Sciatic nerve (tissue), 2 donors: ENCODE results near the gene PHLPP1. TPM values are rescaled to one million over a fixed set of nuclear protein-coding genes. Genes with fewer than 3 reads are reported as not detected.
"Not testable (repeated sequence)": the region's sequence is repeated elsewhere in the genome, so short reads cannot be mapped to it uniquely, and the experiment has no call there.

Source experiments
- ATAC-seq: fragments of 200-7000 bp; cut with Tn5 transposase; one replicate; pipeline ENCODE4 v1.9.1; 2020; ENCODE audit warnings: mild to moderate bottlenecking, moderate library complexity
- DNase-seq: peaks from one replicate; pipeline ENCODE4 v3.0.0-alpha.2; 2020; ENCODE audit warnings: low spot score
- intact Hi-C: fragments of 100-400 bp; cut with DNase I; formaldehyde crosslinking; loops from one replicate; pipeline ENCODE4 v1.14.2; 2022
- total RNA-seq: library from RNA; stranded (reverse); fragmentation: NEBNext Ultra II Directional; extraction: Animal tissue kit (Norgen Biotek cat#: 25700); gene quantifications from one replicate; pipeline ENCODE4 v1.2.1, GENCODE V29; 2021
- donor health status: DM: no; HTN: no; CAD: no.
- donor health status: DM: no; HTN: no; CAD: no.

Gene PHLPP1
- total RNA-seq, 1 donor from 2014 or later: 23.8 TPM

GRCh38 chr18:62736077-62736855 is 20.9 kb downstream of the PHLPP1 start:
- ATAC-seq (no peak), DNase-seq (no peak)
- intact Hi-C loops: no loop called here

DNA sequence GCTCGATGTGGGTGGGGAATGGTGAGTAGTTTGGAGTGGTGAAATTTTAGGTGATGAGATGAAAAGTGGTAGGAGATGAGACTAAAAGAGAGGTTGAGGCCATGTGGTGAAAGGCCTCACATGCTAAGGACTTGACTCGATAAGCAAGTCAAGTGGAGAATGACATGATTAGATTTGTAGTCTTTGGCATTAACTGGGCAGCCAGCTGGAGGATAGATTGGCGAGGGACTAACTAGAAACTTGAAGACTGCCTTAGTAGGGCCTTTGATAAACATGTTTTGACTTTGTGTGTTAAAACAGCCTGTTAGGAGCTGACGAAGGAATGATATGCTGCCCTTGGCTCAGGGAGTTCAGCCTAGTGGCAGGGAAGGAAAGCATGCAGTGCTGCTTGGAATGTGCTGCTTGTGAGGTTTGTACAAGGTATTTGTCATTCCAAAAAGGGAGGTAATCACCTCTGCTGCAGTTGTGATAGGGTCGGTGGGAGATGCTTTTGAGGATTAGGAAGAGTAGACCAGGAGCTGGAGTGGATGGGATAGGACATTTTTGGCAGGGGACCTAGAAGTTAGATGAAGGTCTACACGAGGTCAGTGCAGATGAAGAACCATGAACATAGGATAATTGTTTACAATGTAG is 22.0 kb downstream of the PHLPP1 start:
- DNase-seq: no peak
- intact Hi-C loops: no loop called here
- ATAC-seq: no peak

DNA sequence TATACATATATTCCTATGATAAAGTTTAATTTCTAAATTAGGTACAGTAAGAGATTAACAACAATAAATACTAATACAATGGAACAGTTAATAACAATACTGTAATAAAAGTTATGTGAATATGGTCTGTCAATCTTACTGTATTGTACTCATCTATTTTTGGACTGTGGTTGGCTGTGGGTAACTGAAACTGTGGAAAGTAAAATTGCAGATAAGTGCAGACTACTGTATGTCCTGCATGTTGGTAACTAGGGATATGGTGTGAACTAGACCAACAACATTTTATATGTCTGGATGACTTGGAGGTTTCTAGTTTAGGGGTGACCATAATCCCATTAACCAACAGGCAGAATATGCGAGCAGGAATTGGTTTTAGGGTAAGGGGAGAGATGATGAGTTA is 23.3 kb downstream of the PHLPP1 start:
- no peak for DNase-seq
- no peak for ATAC-seq
- intact Hi-C loops: no loop called here

- no peak for DNase-seq
- intact Hi-C loops: no loop called here
- no peak for ATAC-seq
These were observed 24.6 kb downstream of the PHLPP1 start for GRCh38 chr18:62739911-62740310.

- ATAC-seq, intact Hi-C loops, DNase-seq: not testable (repeated sequence)
These were observed 25.3 kb downstream of the PHLPP1 start for GRCh38 chr18:62740650-62741049.

- peak; percentile 60 for ATAC-seq
- intact Hi-C loops: no loop called here
- no peak for DNase-seq
These were observed 25.8 kb downstream of the PHLPP1 start for GRCh38 chr18:62741118-62741566.

GRCh38 chr18:62741584-62741983 is 26.2 kb downstream of the PHLPP1 start:
- ATAC-seq: no peak
- intact Hi-C loops: no loop called here

DNA sequence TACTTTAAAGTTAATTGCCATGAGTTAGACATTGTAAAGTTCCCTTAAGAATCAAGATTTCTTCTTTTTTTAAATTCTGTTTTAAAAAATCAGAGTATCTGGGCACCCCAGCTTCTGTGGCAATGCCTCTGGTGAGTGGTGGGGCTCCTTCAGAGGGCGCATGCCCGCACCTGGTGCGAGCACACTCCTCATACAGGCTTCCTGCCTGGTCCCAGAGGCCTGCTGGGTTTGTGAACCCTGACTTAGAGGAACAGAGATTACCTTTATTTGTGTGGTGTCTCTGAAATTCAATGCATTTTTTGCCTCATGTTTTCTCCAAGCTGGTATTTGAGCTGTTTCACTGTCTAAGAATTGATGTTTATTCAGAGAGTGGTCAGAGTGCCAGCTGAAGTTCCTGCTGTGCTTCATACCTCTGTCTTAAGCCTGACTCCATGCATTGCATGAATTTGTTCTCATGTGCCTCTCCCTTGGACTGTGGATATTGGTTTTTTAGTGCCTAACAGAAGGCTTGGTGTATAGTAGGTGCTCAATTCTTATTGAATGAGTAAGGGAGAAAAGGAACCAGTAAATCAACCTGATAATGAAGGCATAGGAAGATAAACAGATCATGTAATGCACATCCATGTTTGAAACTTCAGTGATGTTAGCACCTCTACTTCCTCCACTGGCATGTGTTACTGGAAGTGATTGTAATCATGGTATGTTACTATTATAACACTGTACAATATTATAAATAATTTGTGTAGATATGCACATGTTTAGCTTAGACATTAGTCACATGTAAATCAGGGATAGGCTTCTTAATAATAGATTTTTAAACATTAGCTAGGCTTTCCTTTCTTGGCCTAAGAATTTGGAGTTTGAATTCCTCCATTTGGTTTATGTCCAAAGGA is 29.0 kb downstream of the PHLPP1 start:
- ATAC-seq (no peak), DNase-seq (no peak)
- intact Hi-C loops: no loop called here

More at GRCh38 chr18:62741584-62741983, 26.2 kb downstream of the PHLPP1 start:
- DNase-seq: no peak

- ATAC-seq: no peak
- DNase-seq: no peak
- intact Hi-C loops: no loop called here
These were observed 29.9 kb downstream of the PHLPP1 start for GRCh38 chr18:62745089-62745751.

- DNase-seq (no peak), ATAC-seq (no peak)
- intact Hi-C loops: no loop called here
These were observed 34.0 kb downstream of the PHLPP1 start for GRCh38 chr18:62749389-62749788.

GRCh38 chr18:62751341-62751821 is 36.0 kb downstream of the PHLPP1 start:
- intact Hi-C loops: no loop called here
- ATAC-seq (no peak), DNase-seq (no peak)

DNA sequence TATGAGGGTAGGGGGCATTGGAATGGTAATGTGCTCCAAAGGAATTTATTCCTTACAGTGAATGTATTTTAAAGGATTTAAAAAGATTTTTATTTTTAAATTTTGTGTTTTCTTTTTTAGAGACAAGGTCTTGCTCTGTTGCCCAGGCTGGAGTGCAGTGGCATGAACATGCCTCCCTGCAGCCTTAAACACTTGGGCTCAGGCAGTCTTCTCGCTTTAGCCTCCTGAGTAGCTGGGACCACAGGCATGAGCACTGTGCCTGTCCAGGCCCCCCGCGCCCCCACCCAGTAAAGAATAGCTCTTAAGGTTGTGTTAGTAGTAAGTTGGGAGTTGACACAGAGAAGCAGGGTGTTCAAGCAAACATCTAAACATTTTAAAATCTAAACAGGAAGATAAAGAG is 36.6 kb downstream of the PHLPP1 start:
- intact Hi-C loops: no loop called here
- no peak for DNase-seq
- ATAC-seq: no peak

- no peak for ATAC-seq
- intact Hi-C loops: no loop called here
- DNase-seq: no peak
These were observed 38.7 kb downstream of the PHLPP1 start for GRCh38 chr18:62754026-62754425.

DNA sequence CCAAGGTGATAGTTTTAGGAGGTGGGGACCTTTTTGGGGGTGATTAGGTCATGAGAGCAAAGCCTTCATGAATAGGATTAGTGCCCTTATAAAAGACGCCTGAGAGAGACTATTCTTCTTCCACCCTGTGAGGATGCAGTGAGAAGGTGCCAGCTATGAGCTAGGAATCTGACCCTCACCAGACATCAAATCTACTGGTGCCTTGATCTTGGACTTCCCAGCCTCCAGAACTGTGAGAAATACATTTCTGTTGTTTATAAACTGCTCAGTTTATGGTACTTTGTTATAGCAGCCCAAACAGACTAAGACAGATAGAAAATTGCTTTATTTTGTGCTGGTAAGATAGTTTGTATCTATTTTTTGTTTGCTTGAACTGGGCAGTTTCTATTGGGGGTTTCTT is 40.1 kb downstream of the PHLPP1 start:
- intact Hi-C loops: no loop called here
- DNase-seq: no peak
- ATAC-seq: no peak

DNA sequence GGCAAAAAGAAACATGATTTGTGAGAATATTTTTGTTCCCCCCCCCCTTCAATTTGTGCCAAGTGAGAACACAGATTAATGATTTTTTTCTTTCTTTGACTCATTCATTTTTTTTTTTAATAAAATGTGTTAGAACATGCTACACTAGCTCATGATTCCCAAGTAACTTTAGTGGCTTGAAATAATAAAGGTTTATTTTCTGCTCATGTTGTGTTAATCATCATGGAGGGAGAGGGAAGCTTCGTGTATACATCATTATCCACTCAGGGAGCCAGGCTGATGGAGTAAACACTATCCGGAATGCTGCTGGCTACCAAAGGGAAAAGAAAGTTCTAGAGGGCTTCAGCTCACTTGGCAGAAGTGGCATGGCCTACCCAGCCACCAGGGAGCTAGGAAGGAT is 40.6 kb downstream of the PHLPP1 start:
- ATAC-seq (no peak), DNase-seq (no peak)
- intact Hi-C loops: no loop called here

DNA sequence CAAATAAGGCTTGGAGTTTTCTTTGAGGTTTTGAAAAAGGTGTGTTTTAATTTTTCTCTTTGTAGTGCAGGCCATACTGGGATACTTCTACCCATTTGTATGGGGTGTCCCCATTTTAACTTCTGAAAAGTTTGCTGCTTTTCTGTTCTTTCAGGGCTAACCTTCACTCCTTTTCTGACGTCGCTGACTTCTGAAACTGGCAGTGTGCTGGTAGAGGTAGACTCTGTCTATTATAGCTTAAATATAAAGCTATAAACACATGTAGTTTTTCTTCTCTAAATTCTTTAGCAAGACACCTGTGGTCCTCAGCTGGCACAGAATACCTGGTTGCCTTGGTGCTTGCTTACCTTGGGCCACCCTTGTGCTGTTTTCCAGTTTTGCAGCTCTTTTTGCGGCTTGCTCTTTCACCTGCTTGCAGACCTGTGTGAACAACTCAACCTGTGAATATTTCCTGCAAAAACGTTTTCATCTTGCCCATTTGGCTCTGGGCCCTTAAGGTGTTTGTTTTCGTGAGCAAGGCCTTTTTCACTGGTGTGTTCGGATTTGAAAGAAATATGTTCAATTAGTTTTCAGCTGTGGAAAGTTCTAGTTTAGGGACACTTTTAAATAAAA is 42.2 kb downstream of the PHLPP1 start:
- ATAC-seq (no peak), DNase-seq (no peak)
- intact Hi-C loops: no loop called here

GRCh38 chr18:62758591-62758990 is 43.2 kb downstream of the PHLPP1 start:
- DNase-seq (no peak), ATAC-seq (no peak)
- intact Hi-C loops: no loop called here

GRCh38 chr18:62759704-62760402 is 44.5 kb downstream of the PHLPP1 start:
- DNase-seq (no peak), ATAC-seq (no peak)
- intact Hi-C loops: no loop called here
